Vagina (tissue), 2 donors: ENCODE results near the gene C1orf21. TPM values are rescaled to one million over a fixed set of nuclear protein-coding genes. Genes with fewer than 3 reads are reported as not detected.

Source experiments
- DNase-seq, 2 donors: peaks; one replicate each; pipeline ENCODE4 v3.0.0-alpha.2; 2017; ENCODE audit errors: extremely low spot score in 2 of 2
- H3K27ac ChIP-seq: fragments of 200-600 bp; sonication (generic); one replicate; pipeline ENCODE4 v1.5.1; 2019
- H3K27me3 ChIP-seq: fragments of 200-600 bp; sonication (generic); one replicate; pipeline ENCODE4 v1.5.1; 2019
- H3K36me3 ChIP-seq, 2 donors: fragments of 200-600 bp; sonication (generic); one replicate each; pipeline ENCODE4 v1.5.1; 2017 to 2019
- H3K4me1 ChIP-seq: fragments of 200-600 bp; sonication (generic); one replicate; pipeline ENCODE4 v1.5.1; 2019
- H3K4me3 ChIP-seq, 2 donors: fragments of 200-600 bp; sonication (generic); 1 replicate in 1 of 2; 2 replicates in 1 of 2; pipeline ENCODE4 v1.5.1; 2016 to 2019
- H3K9me3 ChIP-seq: fragments of 200-600 bp; sonication (generic); one replicate; pipeline ENCODE4 v1.5.1; 2019
- POLR2A ChIP-seq, 2 donors: fragments of 450-650 bp; IDR thresholded peaks; one replicate each; pipeline ENCODE4 v1.6.1; 2017; ENCODE audit warnings: antibody characterized with exemption in 2 of 2, mild to moderate bottlenecking in 2 of 2, moderate library complexity in 2 of 2
- POLR2AphosphoS5 ChIP-seq, 2 donors: sonication (generic); formaldehyde crosslinking; IDR thresholded peaks; one replicate each; pipeline ENCODE4 v1.9.0; 2017; ENCODE audit warnings: antibody characterized with exemption in 2 of 2, mild to moderate bottlenecking in 2 of 2, low read depth in 1 of 2; ENCODE audit not compliant: insufficient read depth in 1 of 2
- intact Hi-C: fragments of 100-400 bp; cut with DNase I; formaldehyde crosslinking; loops from one replicate; pipeline ENCODE4 v1.15.1; 2023
- total RNA-seq: library from RNA; depleted of rRNA; stranded (reverse); fragments of >200 nt; gene quantifications from one replicate; pipeline ENCODE4 v1.2.3, GENCODE V29; 2016
- TF ChIP-seq, protein P1 (sequence below), 3 experiments: fragments of 450-650 bp in 2 of 3; fragments of 200-600 bp in 1 of 3; sonication (generic) in 1 of 3; IDR thresholded peaks; one replicate each; pipeline ENCODE4 v1.5.1; 2017 to 2019; ENCODE audit warnings: antibody characterized with exemption in 3 of 3, mild to moderate bottlenecking in 2 of 3, moderate library complexity in 2 of 3

Gene C1orf21
- total RNA-seq, 1 donor from 2014 or later = 24.1 TPM

GRCh38 chr1:184643661-184644060, 256.8 kb downstream of the C1orf21 start:
- H3K36me3 ChIP-seq = no peaks in the 10 kb centered on the region
- no peaks in the 10 kb centered on the region for H3K9me3 ChIP-seq
- no peak overlapping the region for H3K4me3 ChIP-seq
- TF ChIP-seq, protein P1, sequence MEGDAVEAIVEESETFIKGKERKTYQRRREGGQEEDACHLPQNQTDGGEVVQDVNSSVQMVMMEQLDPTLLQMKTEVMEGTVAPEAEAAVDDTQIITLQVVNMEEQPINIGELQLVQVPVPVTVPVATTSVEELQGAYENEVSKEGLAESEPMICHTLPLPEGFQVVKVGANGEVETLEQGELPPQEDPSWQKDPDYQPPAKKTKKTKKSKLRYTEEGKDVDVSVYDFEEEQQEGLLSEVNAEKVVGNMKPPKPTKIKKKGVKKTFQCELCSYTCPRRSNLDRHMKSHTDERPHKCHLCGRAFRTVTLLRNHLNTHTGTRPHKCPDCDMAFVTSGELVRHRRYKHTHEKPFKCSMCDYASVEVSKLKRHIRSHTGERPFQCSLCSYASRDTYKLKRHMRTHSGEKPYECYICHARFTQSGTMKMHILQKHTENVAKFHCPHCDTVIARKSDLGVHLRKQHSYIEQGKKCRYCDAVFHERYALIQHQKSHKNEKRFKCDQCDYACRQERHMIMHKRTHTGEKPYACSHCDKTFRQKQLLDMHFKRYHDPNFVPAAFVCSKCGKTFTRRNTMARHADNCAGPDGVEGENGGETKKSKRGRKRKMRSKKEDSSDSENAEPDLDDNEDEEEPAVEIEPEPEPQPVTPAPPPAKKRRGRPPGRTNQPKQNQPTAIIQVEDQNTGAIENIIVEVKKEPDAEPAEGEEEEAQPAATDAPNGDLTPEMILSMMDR (IDR thresholded peaks at IDR 0.05) = no peak
- TF ChIP-seq POLR2AphosphoS5 (IDR thresholded peaks at IDR 0.05; ENCODE audit: insufficient read depth in 1 of 2, low read depth in 1 of 2) = no peak
- no peak for TF ChIP-seq POLR2A (IDR thresholded peaks at IDR 0.05)
- intact Hi-C loops = no loop called here
- H3K4me1 ChIP-seq = peaks cover 1% of the 10 kb centered on the region
- no peaks in the 10 kb centered on the region for H3K27me3 ChIP-seq
- no peak for DNase-seq
- H3K27ac ChIP-seq = no peak overlapping the region

- Histone ChIP-seq H3K36me3 (no peaks in the 10 kb centered on the region), H3K27ac (no peak overlapping the region), H3K27me3 (no peaks in the 10 kb centered on the region), H3K9me3 (no peaks in the 10 kb centered on the region), H3K4me1 (peaks cover 13% of the 10 kb centered on the region), H3K4me3 (no peak overlapping the region)
- TF ChIP-seq, protein P1 (IDR thresholded peaks at IDR 0.05) = no peak
- no peak for TF ChIP-seq POLR2A (IDR thresholded peaks at IDR 0.05)
- no peak for TF ChIP-seq POLR2AphosphoS5 (IDR thresholded peaks at IDR 0.05; ENCODE audit: insufficient read depth in 1 of 2, low read depth in 1 of 2)
- intact Hi-C loops = no loop called here
- no peak for DNase-seq
Measured at GRCh38 chr1:184644771-184645170, 257.9 kb downstream of the C1orf21 start.

DNA sequence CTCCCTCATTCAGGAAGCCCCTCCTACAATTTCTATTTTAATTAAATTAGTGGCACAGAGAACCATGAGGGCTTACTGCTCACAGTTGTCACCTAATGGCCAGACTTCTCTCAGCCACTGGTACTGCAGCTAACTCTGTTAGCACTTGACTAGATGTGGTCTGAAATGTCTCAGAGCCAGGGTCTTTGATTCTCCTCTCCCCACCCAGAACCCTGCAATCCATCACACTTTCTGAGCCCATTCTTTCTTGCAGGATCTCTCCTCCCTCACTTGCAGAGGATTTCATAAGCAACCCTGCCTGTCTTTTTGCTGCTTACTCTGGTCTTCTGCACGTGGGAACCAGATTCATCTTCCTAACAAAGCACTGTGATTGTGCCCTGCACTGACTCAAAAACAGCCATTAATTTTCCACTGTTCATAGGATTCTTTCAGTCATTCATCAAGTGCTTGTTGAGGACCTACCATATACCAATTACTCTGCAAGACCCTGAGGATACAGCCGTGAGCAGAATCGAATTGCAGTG, 259.4 kb downstream of the C1orf21 start:
- H3K36me3 ChIP-seq = no peaks in the 10 kb centered on the region
- no peaks in the 10 kb centered on the region for H3K9me3 ChIP-seq
- TF ChIP-seq POLR2A (IDR thresholded peaks at IDR 0.05) = no peak
- no peak for TF ChIP-seq POLR2AphosphoS5 (IDR thresholded peaks at IDR 0.05; ENCODE audit: insufficient read depth in 1 of 2, low read depth in 1 of 2)
- TF ChIP-seq, protein P1 (IDR thresholded peaks at IDR 0.05) = no peak
- H3K4me3 ChIP-seq = no peak overlapping the region
- DNase-seq = no peak
- H3K4me1 ChIP-seq = peaks cover 15% of the 10 kb centered on the region
- no peak overlapping the region for H3K27ac ChIP-seq
- H3K27me3 ChIP-seq = no peaks in the 10 kb centered on the region
- intact Hi-C loops = no loop called here

DNA sequence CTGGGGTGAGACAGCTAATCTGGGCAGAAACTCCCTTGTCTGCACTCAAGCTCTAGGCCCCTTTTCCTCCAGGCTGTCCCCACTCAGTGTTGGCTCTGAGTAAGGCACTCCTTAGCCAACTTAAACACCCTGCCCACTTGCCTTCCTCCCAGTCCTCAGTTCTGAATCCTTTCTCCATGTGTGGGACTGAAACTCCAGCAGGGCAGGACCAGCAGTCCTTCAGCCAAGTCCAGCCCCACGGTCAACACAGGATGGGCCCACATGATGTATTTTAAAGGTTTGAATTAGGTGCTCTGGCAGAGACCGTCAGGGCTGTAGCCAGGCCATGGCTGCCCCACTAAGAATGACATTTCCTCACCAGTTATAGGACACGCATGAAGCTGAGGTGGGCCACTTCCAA, 260.0 kb downstream of the C1orf21 start:
- Histone ChIP-seq H3K27me3 (no peaks in the 10 kb centered on the region), H3K4me3 (no peak overlapping the region), H3K36me3 (no peaks in the 10 kb centered on the region), H3K27ac (no peak overlapping the region), H3K9me3 (no peaks in the 10 kb centered on the region), H3K4me1 (peaks cover 15% of the 10 kb centered on the region)
- DNase-seq = no peak
- TF ChIP-seq, protein P1 (IDR thresholded peaks at IDR 0.05) = no peak
- TF ChIP-seq POLR2AphosphoS5 (IDR thresholded peaks at IDR 0.05; ENCODE audit: insufficient read depth in 1 of 2, low read depth in 1 of 2) = no peak
- no peak for TF ChIP-seq POLR2A (IDR thresholded peaks at IDR 0.05)
- intact Hi-C loops = no loop called here

DNA sequence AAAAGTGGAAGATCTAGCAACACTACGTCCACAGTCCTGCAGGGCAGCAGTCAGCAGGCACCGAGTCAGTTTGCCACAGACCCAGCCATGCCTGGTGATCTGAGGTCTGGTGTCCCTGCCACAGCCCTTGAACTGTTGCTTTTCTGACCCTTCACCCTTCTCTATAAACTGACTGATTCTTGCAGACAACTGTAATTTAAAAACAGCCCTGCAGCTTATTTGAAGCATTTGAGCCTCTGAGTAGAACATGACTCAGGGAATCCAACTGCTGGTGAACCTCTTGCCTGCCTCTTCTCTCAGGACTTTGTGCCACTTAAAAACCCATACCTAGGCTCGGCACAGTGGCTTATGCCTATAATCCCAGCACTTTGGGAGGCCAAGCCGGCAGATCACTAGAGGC, 260.6 kb downstream of the C1orf21 start:
- Histone ChIP-seq H3K27me3 (no peaks in the 10 kb centered on the region), H3K4me1 (peaks cover 15% of the 10 kb centered on the region), H3K36me3 (no peaks in the 10 kb centered on the region), H3K4me3 (no peak overlapping the region), H3K27ac (no peak overlapping the region), H3K9me3 (no peaks in the 10 kb centered on the region)
- no peak for DNase-seq
- intact Hi-C loops = no loop called here
- TF ChIP-seq, protein P1 (IDR thresholded peaks at IDR 0.05) = no peak
- TF ChIP-seq POLR2A (IDR thresholded peaks at IDR 0.05) (no peak), POLR2AphosphoS5 (IDR thresholded peaks at IDR 0.05; ENCODE audit: insufficient read depth in 1 of 2, low read depth in 1 of 2) (no peak)
